ENCODE measurements around the gene MINDY4. TPM values are rescaled to one million over a fixed set of nuclear protein-coding genes. Genes with fewer than 3 reads are reported as not detected.

Gene MINDY4
- total and polyA plus RNA-seq, 2 donors (not counting 1 experiment from before 2014, with no cell fraction given): 0.12 to 1.1 TPM

DNA sequence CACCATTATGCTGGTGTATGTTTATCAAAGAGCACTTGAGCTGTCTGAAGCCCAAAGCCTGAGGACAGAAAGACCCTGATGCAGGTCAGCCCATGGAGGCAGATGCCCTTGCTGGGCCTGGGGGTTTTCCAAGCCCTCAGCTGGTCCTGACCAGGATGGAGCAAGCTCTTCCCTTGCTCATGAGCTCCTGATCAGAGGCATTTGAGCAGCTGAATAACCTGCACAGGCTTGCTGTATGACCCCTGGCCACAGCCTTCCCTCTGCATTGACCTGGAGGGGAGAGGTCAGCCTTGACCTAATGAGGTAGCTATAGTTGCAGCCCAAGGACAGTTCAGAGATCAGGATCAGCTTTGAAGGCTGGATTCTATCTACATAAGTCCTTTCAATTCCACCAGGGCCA, 153.4 kb downstream of the MINDY4 start:
- H3K9me3 Mint-ChIP-seq (ENCODE audit: insufficient read depth): no peaks in the 10 kb centered on the region

DNA sequence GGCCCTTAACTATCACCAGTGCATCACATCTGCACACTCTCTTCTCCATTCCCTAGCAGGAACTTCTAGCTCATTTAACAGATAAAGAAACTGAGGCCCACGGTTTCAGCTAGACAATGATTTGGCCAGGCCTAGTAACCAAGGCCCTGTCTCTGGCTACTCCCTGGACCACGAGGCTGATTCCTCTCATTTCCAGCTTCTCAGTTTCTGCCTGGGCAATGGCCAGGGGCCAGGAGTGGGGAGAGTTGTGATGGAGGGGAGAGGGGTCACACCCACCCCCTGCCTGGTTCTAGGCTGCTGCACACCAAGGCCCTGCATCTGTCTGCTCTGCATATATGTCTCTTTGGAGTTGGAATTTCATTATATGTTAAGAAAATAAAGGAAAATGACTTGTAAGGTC, 153.9 kb downstream of the MINDY4 start:
- Histone ChIP-seq H3K27me3 (replicated peaks in 1 of 4; ENCODE audit: control extremely low read depth in 1 of 4, control insufficient read depth in 3 of 4, insufficient read depth in 4 of 4, low read length in 3 of 4) (peaks cover 0 to 2% (median 0%) of the 10 kb centered on the region in 4 experiments), H3K36me3 (replicated peaks in 1 of 2; ENCODE audit: control extremely low read depth in 1 of 2, control insufficient read depth in 1 of 2, extremely low read depth in 1 of 2, insufficient read depth in 2 of 2, low read length in 1 of 2) (no peaks in the 10 kb centered on the region), H3K79me2 (ENCODE audit: control insufficient read depth, insufficient read depth, low read length) (no peaks in the 10 kb centered on the region), H2AFZ (ENCODE audit: insufficient read depth, low read depth, low read length, poor library complexity, severe bottlenecking) (no peak overlapping the region), H4K20me1 (ENCODE audit: control insufficient read depth, insufficient read depth, low read length, poor library complexity, severe bottlenecking) (no peaks in the 10 kb centered on the region), H3K9me3 (ENCODE audit: control extremely low read depth in 1 of 3, control insufficient read depth in 2 of 3, insufficient read depth in 1 of 3, low read length in 2 of 3) (peaks cover 0 to 22% (median 0%) of the 10 kb centered on the region in 3 donors), H3K27ac (ENCODE audit: low read length in 2 of 2) (no peak overlapping the region), H3K4me3 (ENCODE audit: control extremely low read depth in 1 of 5, extremely low read depth in 1 of 5, insufficient read depth in 1 of 5, low read depth in 2 of 5, low read length in 4 of 5) (no peak overlapping the region), H3K4me1 (ENCODE audit: control insufficient read depth in 2 of 2, insufficient read depth in 2 of 2, low read length in 2 of 2) (no peaks in the 10 kb centered on the region), H3K9ac (ENCODE audit: low read length) (no peak overlapping the region), H3K4me2 (replicated peaks; ENCODE audit: low read depth, low read length, poor library complexity, severe bottlenecking) (no peak overlapping the region)
- Mint-ChIP-seq H3K4me3 (no peak overlapping the region), H3K9me3 (ENCODE audit: insufficient read depth) (no peaks in the 10 kb centered on the region), H3K4me1 (no peaks in the 10 kb centered on the region), H3K27me3 (no peaks in the 10 kb centered on the region), H3K27ac (no peak overlapping the region)
- ATAC-seq (ENCODE audit: low read depth) (no peak), DNase-seq (no peak)
- TF ChIP-seq, protein P1, sequence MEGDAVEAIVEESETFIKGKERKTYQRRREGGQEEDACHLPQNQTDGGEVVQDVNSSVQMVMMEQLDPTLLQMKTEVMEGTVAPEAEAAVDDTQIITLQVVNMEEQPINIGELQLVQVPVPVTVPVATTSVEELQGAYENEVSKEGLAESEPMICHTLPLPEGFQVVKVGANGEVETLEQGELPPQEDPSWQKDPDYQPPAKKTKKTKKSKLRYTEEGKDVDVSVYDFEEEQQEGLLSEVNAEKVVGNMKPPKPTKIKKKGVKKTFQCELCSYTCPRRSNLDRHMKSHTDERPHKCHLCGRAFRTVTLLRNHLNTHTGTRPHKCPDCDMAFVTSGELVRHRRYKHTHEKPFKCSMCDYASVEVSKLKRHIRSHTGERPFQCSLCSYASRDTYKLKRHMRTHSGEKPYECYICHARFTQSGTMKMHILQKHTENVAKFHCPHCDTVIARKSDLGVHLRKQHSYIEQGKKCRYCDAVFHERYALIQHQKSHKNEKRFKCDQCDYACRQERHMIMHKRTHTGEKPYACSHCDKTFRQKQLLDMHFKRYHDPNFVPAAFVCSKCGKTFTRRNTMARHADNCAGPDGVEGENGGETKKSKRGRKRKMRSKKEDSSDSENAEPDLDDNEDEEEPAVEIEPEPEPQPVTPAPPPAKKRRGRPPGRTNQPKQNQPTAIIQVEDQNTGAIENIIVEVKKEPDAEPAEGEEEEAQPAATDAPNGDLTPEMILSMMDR (IDR thresholded peaks at IDR 0.05): no peak
- no peak for TF ChIP-seq EZH2 (IDR thresholded peaks at IDR 0.05; ENCODE audit: borderline replicate concordance, insufficient read depth, low read depth, low read length, poor library complexity, severe bottlenecking)
- POLR2A ChIA-PET: no interaction called here
- CTCF ChIA-PET: no interaction called here
- intact Hi-C loops (cut with micrococcal nuclease): no loop called here
- 91% methylated on average over 1 of the region's 2 CpGs for WGBS (ENCODE audit: insufficient coverage)

More for the DNA sequence above, 153.4 kb downstream of the MINDY4 start:
- Mint-ChIP-seq H3K4me1 (no peaks in the 10 kb centered on the region), H3K4me3 (no peak overlapping the region), H3K27me3 (no peaks in the 10 kb centered on the region), H3K27ac (no peak overlapping the region)
- DNase-seq: no peak
- Histone ChIP-seq H4K20me1 (ENCODE audit: control insufficient read depth, insufficient read depth, low read length, poor library complexity, severe bottlenecking) (no peaks in the 10 kb centered on the region), H2AFZ (ENCODE audit: insufficient read depth, low read depth, low read length, poor library complexity, severe bottlenecking) (no peak overlapping the region), H3K9me3 (ENCODE audit: control extremely low read depth in 1 of 3, control insufficient read depth in 2 of 3, insufficient read depth in 1 of 3, low read length in 2 of 3) (peaks cover 0 to 22% (median 0%) of the 10 kb centered on the region in 3 donors), H3K4me2 (replicated peaks; ENCODE audit: low read depth, low read length, poor library complexity, severe bottlenecking) (no peak overlapping the region), H3K9ac (ENCODE audit: low read length) (no peak overlapping the region), H3K36me3 (replicated peaks in 1 of 2; ENCODE audit: control extremely low read depth in 1 of 2, control insufficient read depth in 1 of 2, extremely low read depth in 1 of 2, insufficient read depth in 2 of 2, low read length in 1 of 2) (no peaks in the 10 kb centered on the region), H3K4me3 (ENCODE audit: control extremely low read depth in 1 of 5, extremely low read depth in 1 of 5, insufficient read depth in 1 of 5, low read depth in 2 of 5, low read length in 4 of 5) (no peak overlapping the region), H3K27ac (ENCODE audit: low read length in 2 of 2) (no peak overlapping the region), H3K27me3 (replicated peaks in 1 of 4; ENCODE audit: control extremely low read depth in 1 of 4, control insufficient read depth in 3 of 4, insufficient read depth in 4 of 4, low read length in 3 of 4) (no peaks in the 10 kb centered on the region), H3K79me2 (ENCODE audit: control insufficient read depth, insufficient read depth, low read length) (no peaks in the 10 kb centered on the region), H3K4me1 (ENCODE audit: control insufficient read depth in 2 of 2, insufficient read depth in 2 of 2, low read length in 2 of 2) (no peaks in the 10 kb centered on the region)
- intact Hi-C loops (cut with micrococcal nuclease): no loop called here
- no peak for ATAC-seq (ENCODE audit: low read depth)
- TF ChIP-seq EZH2 (IDR thresholded peaks at IDR 0.05; ENCODE audit: borderline replicate concordance, insufficient read depth, low read depth, low read length, poor library complexity, severe bottlenecking): no peak
- TF ChIP-seq, protein P1 (IDR thresholded peaks at IDR 0.05): no peak
- POLR2A ChIA-PET: no interaction called here
- CTCF ChIA-PET: no interaction called here
